Coronary artery (tissue), 2 donors: Measurements from ENCODE around the gene RPEL1.
"Not testable (repeated sequence)": the region's sequence is repeated elsewhere in the genome, so short reads cannot be mapped to it uniquely, and the experiment has no call there.

ENCODE experiments used
- DNase-seq: peaks from one replicate; pipeline ENCODE4 v3.0.0-alpha.2; 2017; ENCODE audit warnings: low spot score
- H3K27ac ChIP-seq, 2 donors: fragments of 200-600 bp; sonication (generic); one replicate each; pipeline ENCODE4 v1.5.1; 2016 to 2019
- H3K4me3 ChIP-seq: fragments of 200-600 bp; sonication (generic); 2 replicates; pipeline ENCODE4 v1.5.1; 2016; ENCODE audit warnings: mild to moderate bottlenecking, moderate library complexity
- TF ChIP-seq, protein P1 (sequence below): fragments of 200-600 bp; sonication (generic); IDR thresholded peaks from one replicate; pipeline ENCODE4 v1.5.1; 2019; ENCODE audit warnings: antibody characterized with exemption

The RPEL1 gene

DNA sequence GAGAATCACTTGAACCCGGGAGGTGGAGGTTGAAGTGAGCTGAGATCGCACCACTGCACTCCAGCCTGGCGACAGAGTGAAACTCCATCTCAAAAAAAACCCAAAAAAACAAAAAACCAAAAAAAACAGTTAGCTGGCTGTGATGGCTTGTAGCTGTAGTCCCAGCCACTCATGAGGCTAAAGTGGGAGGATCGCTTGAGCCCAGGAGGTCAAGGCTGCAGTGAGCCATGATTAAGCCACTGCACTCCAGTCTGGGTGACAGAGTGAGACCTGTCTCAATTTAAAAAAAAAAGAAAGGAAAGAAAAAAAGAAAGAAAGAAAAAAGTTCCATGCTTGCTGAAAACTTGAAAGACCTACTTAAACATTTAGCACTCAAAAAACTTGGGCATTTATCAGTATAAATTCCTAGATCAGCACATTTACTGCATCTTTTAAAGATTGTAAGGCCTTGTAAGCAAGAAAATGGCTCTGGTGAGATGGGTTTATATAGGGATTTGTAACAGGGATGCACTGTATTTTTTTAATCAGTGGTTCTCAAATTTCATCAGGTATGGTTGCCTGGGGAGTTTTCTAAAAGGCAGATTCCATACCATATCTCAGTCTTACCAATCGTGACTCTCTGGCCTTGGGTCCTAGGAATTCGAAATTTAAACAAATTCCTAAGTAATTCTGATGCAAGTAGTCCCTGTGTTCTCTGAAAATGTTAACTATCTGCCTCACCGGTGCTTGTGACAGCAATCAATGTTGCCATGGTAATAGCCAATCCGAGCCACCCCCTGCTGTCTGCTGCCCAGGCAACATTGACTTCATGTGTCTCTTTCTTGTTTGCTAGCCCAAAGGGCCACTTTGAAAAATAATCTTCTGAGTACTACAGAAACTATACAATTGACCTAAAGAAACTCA, 41.1 kb upstream of the RPEL1 start:
- Histone ChIP-seq H3K4me3 (no peak overlapping the region), H3K27ac (no peak overlapping the region)
- TF ChIP-seq, protein P1, sequence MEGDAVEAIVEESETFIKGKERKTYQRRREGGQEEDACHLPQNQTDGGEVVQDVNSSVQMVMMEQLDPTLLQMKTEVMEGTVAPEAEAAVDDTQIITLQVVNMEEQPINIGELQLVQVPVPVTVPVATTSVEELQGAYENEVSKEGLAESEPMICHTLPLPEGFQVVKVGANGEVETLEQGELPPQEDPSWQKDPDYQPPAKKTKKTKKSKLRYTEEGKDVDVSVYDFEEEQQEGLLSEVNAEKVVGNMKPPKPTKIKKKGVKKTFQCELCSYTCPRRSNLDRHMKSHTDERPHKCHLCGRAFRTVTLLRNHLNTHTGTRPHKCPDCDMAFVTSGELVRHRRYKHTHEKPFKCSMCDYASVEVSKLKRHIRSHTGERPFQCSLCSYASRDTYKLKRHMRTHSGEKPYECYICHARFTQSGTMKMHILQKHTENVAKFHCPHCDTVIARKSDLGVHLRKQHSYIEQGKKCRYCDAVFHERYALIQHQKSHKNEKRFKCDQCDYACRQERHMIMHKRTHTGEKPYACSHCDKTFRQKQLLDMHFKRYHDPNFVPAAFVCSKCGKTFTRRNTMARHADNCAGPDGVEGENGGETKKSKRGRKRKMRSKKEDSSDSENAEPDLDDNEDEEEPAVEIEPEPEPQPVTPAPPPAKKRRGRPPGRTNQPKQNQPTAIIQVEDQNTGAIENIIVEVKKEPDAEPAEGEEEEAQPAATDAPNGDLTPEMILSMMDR: no peak
- DNase-seq: no peak

DNA sequence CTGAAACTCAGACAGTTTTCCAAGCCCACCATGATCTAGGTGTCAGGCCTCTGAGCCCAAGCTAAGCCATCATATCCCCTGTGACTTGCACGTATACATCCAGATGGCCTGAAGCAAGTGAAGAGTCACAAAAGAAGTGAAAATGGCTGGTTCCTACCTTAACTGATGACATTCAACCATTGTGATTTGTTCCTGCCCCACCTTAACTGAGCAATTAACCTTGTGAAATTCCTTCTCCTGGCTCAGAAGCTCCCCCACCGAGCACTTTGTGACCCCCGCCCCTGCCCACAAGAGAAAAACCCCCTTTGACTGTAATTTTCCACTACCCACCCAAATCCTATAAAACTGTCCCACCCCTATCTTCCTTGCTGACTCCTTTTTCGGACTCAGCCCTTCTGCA, 40.3 kb upstream of the RPEL1 start:
- not testable (repeated sequence) for DNase-seq, H3K27ac ChIP-seq, H3K4me3 ChIP-seq

DNA sequence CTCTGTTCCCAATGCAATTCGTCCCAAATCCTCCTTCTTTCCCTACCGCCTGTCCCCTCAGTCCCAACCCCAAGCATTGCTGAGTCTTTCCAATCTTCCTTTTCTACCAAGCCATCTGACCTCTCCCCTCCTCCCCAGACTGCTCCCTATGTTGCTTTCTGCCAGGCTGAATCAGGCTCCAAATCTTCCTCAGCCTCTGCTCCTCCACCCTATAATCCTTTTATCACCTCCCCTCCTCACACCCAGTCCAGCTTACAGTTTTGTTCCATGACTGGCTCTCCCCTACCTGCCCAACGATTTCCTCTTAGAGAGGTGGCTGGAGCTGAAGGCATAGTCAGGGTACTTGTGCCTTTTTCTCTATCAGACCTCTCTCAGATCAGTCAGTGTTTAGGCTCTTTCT, 39.0 kb upstream of the RPEL1 start:
- DNase-seq, H3K4me3 ChIP-seq, H3K27ac ChIP-seq: not testable (repeated sequence)

DNA sequence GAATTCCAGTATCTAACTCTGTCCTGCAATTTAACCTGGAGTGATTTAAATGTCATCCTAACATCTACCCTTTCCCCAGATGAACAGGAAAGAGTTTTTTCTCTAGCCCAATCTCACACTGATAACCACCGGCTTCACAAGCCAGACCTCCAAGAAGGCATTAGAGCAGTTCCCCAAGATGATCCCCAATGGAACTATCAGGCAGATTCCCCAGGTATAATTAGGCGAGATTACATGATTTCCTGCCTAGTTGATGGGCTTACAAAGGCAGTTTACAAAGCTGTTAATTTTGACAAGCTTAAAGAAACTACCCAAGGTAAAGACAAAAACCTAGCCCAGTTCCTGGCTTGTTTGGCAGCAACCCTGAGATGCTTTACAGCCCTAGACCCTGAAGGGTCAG, 38.5 kb upstream of the RPEL1 start:
- Histone ChIP-seq H3K4me3 (no peak overlapping the region), H3K27ac (no peak overlapping the region)
- TF ChIP-seq, protein P1: no peak
- DNase-seq: no peak

DNA sequence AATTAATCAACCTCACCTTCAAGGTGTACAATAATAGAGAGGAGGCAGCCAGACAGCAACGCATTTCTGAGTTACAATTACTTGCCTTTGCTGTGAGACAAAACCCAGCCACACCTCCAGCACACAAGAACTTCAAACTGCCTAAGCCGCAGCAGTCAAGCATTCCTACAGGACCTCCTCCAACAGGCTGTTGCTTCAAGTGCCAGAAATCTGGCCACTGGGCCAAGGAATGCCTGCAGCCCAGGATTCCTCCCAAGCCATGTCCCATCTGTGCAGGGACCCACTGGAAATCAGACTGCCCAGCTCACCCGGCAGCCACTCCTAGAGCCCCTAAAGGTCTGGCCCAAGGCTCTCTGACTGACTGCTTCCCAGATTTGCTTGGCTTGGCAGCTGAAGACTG, 38.0 kb upstream of the RPEL1 start:
- not testable (repeated sequence) for H3K27ac ChIP-seq, DNase-seq, H3K4me3 ChIP-seq

DNA sequence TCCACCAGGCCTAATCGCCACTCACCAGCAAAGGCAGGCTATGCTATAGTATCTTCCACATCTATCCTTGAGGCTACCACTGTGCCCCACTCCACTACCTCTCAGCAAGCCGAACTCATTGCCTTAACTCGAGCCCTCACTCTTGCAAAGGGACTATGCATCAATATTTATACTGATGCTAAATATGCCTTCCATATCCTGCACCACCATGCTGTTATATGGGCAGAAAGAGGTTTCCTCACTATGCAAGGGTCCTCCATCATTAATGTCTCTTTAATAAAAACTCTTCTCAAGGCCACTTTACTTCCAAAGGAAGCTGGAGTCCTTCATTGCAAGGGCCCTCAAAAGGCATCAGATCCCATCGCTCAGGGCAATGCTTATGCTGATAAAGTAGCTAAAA, 35.4 kb upstream of the RPEL1 start:
- not testable (repeated sequence) for DNase-seq, H3K27ac ChIP-seq, H3K4me3 ChIP-seq

DNA sequence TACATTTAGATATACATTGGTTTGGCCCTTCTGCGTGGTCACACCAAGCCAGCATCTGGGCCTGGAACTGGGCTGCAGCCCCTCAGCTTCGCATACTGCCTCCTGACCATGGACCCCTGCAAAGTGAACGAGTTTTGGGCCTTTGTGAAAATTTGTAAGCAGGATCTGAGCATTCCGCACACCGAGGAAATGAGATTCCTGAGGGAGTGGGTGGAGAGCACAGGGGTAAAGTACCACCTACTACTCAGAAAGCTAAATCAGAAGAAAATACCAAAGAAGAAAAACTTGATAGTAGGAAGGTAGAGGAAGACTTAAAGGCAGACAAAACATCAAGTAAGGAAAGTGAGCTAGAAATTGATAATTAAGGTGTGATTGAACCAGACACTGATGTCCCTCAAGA, 30.1 kb upstream of the RPEL1 start:
- TF ChIP-seq, protein P1: no peak
- DNase-seq: no peak
- no peak overlapping the region for H3K4me3 ChIP-seq
- H3K27ac ChIP-seq: no peak overlapping the region

DNA sequence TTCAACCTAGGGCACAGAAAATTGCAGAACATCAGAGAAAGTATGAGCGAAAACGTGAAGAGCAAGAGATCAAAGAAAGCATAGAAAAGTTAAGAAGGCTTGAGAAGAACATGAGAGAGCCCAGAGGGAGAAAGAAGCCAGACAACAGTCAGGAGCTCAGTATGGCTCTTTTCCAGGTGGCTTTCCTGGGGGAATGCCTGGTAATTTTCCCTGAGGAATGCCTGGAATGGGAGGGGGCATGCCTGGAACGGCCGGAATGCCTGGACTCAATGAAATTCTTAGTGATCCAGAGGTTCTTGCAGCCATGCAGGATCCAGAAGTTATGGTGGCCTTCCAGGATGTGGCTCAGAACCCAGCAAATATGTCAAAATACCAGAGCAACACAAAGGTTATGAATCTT, 29.3 kb upstream of the RPEL1 start:
- not testable (repeated sequence) for H3K27ac ChIP-seq, H3K4me3 ChIP-seq, DNase-seq

DNA sequence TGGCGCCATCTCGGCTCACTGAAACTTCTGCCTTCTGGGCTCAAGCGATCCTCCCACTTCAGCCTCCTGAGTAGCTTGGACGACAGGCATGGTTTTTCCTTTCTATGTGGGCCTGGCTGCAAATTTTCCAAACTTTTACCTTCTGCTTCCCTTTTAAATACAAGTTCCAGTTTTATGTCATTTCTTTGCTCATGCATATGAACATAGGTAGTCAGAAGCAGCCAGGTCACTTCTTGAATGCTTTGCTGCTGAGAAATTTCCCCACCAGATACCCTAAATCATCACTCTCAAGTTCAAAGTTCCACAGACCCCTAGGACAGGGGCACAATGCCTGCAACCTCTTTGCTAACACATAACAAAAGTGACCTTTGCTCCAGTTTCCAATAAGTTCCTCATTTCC, 21.6 kb upstream of the RPEL1 start:
- TF ChIP-seq, protein P1: no peak
- no peak overlapping the region for H3K4me3 ChIP-seq
- DNase-seq: no peak
- no peak overlapping the region for H3K27ac ChIP-seq

DNA sequence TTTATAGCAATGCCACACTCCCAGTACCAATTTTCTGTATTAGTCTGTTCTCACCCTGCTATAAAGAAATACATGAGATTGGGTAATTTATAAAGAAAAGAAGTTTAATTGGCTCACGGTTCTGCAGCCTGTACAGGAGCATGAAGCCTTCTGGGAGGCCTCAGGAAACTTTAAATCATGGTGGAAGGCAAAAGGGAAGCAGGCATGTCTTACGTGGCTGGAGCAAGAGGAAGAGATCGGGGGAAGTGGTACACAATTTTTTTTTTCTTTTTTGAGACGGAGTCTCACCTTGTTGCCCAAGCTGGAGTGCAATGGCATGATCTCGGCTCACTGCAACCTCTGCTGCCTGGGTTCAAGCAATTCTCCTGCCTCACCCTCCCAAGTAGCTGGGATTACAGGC, 21.0 kb upstream of the RPEL1 start:
- H3K27ac ChIP-seq, DNase-seq, H3K4me3 ChIP-seq: not testable (repeated sequence)
